Endothelial cell of umbilical vein (primary cell): ENCODE results near the gene GM2A. TPM values are rescaled to one million over a fixed set of nuclear protein-coding genes. Genes with fewer than 3 reads are reported as not detected.
"Not testable (repeated sequence)": the region's sequence is repeated elsewhere in the genome, so short reads cannot be mapped to it uniquely, and the experiment has no call there.

Source experiments
- BruUV-seq: library from RNA; stranded (reverse); fragments of 400-500 nt; replicated peaks from 2 replicates; lab custom pipeline; 2021; lab: Mats Ljungman, UMichigan
- CTCF ChIA-PET: fragments of 300-600, 350-600 bp; sonication (Branson Sonifier 250); formaldehyde crosslinking; loops from one replicate; lab custom pipeline; 2021; ENCODE audit warnings: antibody characterized with exemption, inconsistent platforms; lab: Charles Lee
- POLR2A ChIA-PET: fragments of 300-600, 350-600 bp; sonication (Branson Sonifier 250); formaldehyde crosslinking; loops from one replicate; lab custom pipeline; 2021; ENCODE audit warnings: antibody characterized with exemption, inconsistent platforms; lab: Charles Lee
- DNase-seq: peaks from one replicate; pipeline ENCODE4 v3.0.0-alpha.2; 2011; ENCODE audit warnings: low read depth, low spot score
- FAIRE-seq: peaks from 2 replicates; lab custom pipeline; 2011; peaks lifted over from hg19 to GRCh38; lab: Jason Lieb, UNC
- H2AFZ ChIP-seq: 2 replicates; pipeline ENCODE4 v1.6.0; 2012; ENCODE audit warnings: low read depth, low read length, control low read depth, inconsistent platforms
- H3K27ac ChIP-seq: 2 replicates; pipeline ENCODE4 v1.5.1; 2011; ENCODE audit warnings: low read depth, mild to moderate bottlenecking, control low read depth, low read length, moderate library complexity; ENCODE audit not compliant: insufficient read depth
- H3K27me3 ChIP-seq, 2 experiments: 2 replicates each; pipeline versions ENCODE4 v1.6.0 to v1.6.1; 2011; ENCODE audit warnings: low read length in 2 of 2, mixed read lengths in 1 of 2; ENCODE audit not compliant: control insufficient read depth in 2 of 2, insufficient read depth in 2 of 2
- H3K36me3 ChIP-seq, 2 experiments: 2 replicates in 1 of 2; 3 replicates in 1 of 2; pipeline ENCODE4 v1.5.1; 2011; ENCODE audit warnings: low read length in 2 of 2, mild to moderate bottlenecking in 1 of 2, moderate library complexity in 1 of 2; ENCODE audit not compliant: control insufficient read depth in 2 of 2, insufficient read depth in 2 of 2; ENCODE audit errors: extremely low read depth in 1 of 2
- H3K4me1 ChIP-seq: 3 replicates; pipeline ENCODE4 v1.5.1; 2011; ENCODE audit warnings: mild to moderate bottlenecking, low read length; ENCODE audit not compliant: control insufficient read depth, insufficient read depth; ENCODE audit errors: extremely low read depth
- H3K4me2 ChIP-seq: 2 replicates; pipeline ENCODE4 v1.6.1; 2011; ENCODE audit warnings: low read length, control low read depth, mixed read lengths; ENCODE audit not compliant: insufficient read depth
- H3K4me3 ChIP-seq, 3 experiments: fragments of 200-600 bp in 1 of 3; sonication (generic), shearing (Covaris generic) in 1 of 3; replicated peaks in 1 of 3; 2 replicates each; pipeline ENCODE4 v1.5.1; 2011 to 2016; ENCODE audit warnings: control low read depth in 3 of 3, low read length in 3 of 3, mild to moderate bottlenecking in 2 of 3, inconsistent platforms in 1 of 3, low read depth in 1 of 3, moderate library complexity in 1 of 3; ENCODE audit not compliant: insufficient read depth in 1 of 3
- H3K79me2 ChIP-seq: 2 replicates; pipeline ENCODE4 v1.6.0; 2012; ENCODE audit warnings: low read length, inconsistent platforms; ENCODE audit not compliant: control insufficient read depth, insufficient read depth
- H3K9ac ChIP-seq: replicated peaks from 2 replicates; pipeline ENCODE3; 2011; ENCODE audit warnings: low read length, control low read depth; ENCODE audit not compliant: insufficient read depth; ENCODE audit errors: extremely low read depth
- H3K9me1 ChIP-seq: replicated peaks from 3 replicates; pipeline ENCODE4 v1.6.0; 2011; ENCODE audit warnings: mild to moderate bottlenecking, low read length; ENCODE audit not compliant: control insufficient read depth, insufficient read depth; ENCODE audit errors: extremely low read depth
- H3K9me3 ChIP-seq: replicated peaks from 2 replicates; pipeline ENCODE4 v1.5.1; 2012; ENCODE audit warnings: low read length, inconsistent platforms; ENCODE audit not compliant: control insufficient read depth, insufficient read depth
- H4K20me1 ChIP-seq: replicated peaks from 2 replicates; pipeline ENCODE3; 2011; ENCODE audit warnings: mild to moderate bottlenecking, low read length; ENCODE audit not compliant: control insufficient read depth, insufficient read depth; ENCODE audit errors: extremely low read depth
- CTCF ChIP-seq, 2 donors: IDR thresholded peaks; 1 replicate in 1 of 2; 2 replicates in 1 of 2; pipeline ENCODE4 v1.5.1; 2011; ENCODE audit warnings: low read length in 2 of 2, mild to moderate bottlenecking in 2 of 2, moderate library complexity in 2 of 2, control low read depth in 1 of 2, inconsistent platforms in 1 of 2, low read depth in 1 of 2; ENCODE audit not compliant: insufficient read depth in 1 of 2; ENCODE audit errors: extremely low read depth in 1 of 2
- EZH2 ChIP-seq: IDR thresholded peaks from 2 replicates; pipeline ENCODE4 v1.6.1; 2012; ENCODE audit warnings: borderline replicate concordance, low read depth, mild to moderate bottlenecking, moderate library complexity, low read length, inconsistent platforms; ENCODE audit not compliant: severe bottlenecking
- FOS ChIP-seq: IDR thresholded peaks from 2 replicates; pipeline ENCODE4 v1.6.1; 2011; ENCODE audit warnings: mild to moderate bottlenecking, low read length, moderate library complexity, borderline replicate concordance; ENCODE audit not compliant: insufficient read depth
- GATA2 ChIP-seq: IDR thresholded peaks from 2 replicates; pipeline ENCODE4 v1.7.0; 2011; ENCODE audit warnings: low read depth, mild to moderate bottlenecking, moderate library complexity, mixed read lengths, low read length; ENCODE audit not compliant: insufficient read length, insufficient read depth
- JUN ChIP-seq: IDR thresholded peaks from 2 replicates; pipeline ENCODE4 v1.6.1; 2011; ENCODE audit warnings: borderline replicate concordance, low read depth; ENCODE audit not compliant: insufficient read length, insufficient read depth
- MAX ChIP-seq: IDR thresholded peaks from 2 replicates; pipeline ENCODE4 v1.6.1; 2011; ENCODE audit not compliant: insufficient read depth, insufficient read length
- MYC ChIP-seq: IDR thresholded peaks from one replicate; pipeline ENCODE4 v1.6.1; 2011; ENCODE audit warnings: mild to moderate bottlenecking, low read depth, low read length
- POLR2A ChIP-seq: IDR thresholded peaks from 2 replicates; pipeline ENCODE4 v1.6.1; 2012; ENCODE audit warnings: low read depth, mild to moderate bottlenecking, control low read depth, low read length
- POLR2AphosphoS5 ChIP-seq: IDR thresholded peaks from 2 replicates; pipeline ENCODE4 v1.6.1; 2012; ENCODE audit warnings: low read depth, mild to moderate bottlenecking, control low read depth, low read length, moderate library complexity; ENCODE audit not compliant: insufficient read depth
- dilution Hi-C: fragments of 300-500 bp; cut with MboI; formaldehyde crosslinking; loops from one replicate; pipeline ENCODE4 v1.15.0; 2019; ENCODE audit warnings: low sequenced_read_pairs; ENCODE audit not compliant: extremely low pct_ligation_motif_present
- intact Hi-C: fragments of 100-400 bp; cut with micrococcal nuclease; formaldehyde crosslinking; loops from one replicate; pipeline ENCODE4 v1.10.0; 2022
- polyA plus RNA-seq, 4 experiments: library from polyadenylated mRNA; depleted of rRNA in 3 of 4; stranded (reverse) in 3 of 4; unstranded in 1 of 4; fragments of >200 nt; gene quantifications; 2 replicates each; pipeline versions ENCODE4 v1.2.1 to v1.2.3, GENCODE V29; 2011 to 2012; ENCODE audit warnings: missing spikeins in 1 of 4
- total RNA-seq: library from RNA; stranded (reverse); gene quantifications from 2 replicates; pipeline ENCODE4 v1.2.3, GENCODE V29; 2021

Gene GM2A
- total and polyA plus RNA-seq, 2 donors (not counting 3 experiments of a cell fraction or from before 2014, with no cell fraction given): 14.0 to 21.2 TPM

- POLR2A ChIA-PET, H3K4me2 ChIP-seq, H3K9ac ChIP-seq, FAIRE-seq, H3K27me3 ChIP-seq, H3K36me3 ChIP-seq, H2AFZ ChIP-seq, H3K79me2 ChIP-seq, H3K4me3 ChIP-seq, H3K9me1 ChIP-seq, H3K9me3 ChIP-seq, H3K27ac ChIP-seq, H3K4me1 ChIP-seq, H4K20me1 ChIP-seq, BruUV-seq, DNase-seq, dilution Hi-C loops, CTCF ChIA-PET: not testable (repeated sequence)
- intact Hi-C loops: loop anchor here (5.0 to 10.0 kb wide), 3 partner anchors 407 to 520 kb away; partner anchors contain the start of gene G3BP1
Measured at GRCh38 chr5:151254990-151255389, 2.0 kb downstream of the GM2A start.

GRCh38 chr5:151255621-151256286 is 2.8 kb downstream of the GM2A start:
- no peak for FAIRE-seq
- BruUV-seq: no TSS peak
- CTCF ChIA-PET: no interaction called here

More at GRCh38 chr5:151255621-151256286, 2.8 kb downstream of the GM2A start:
- Histone ChIP-seq H3K4me2 (no peak overlapping the region), H3K27ac (no peak overlapping the region), H3K36me3 (no peaks in the 10 kb centered on the region), H4K20me1 (no peaks in the 10 kb centered on the region), H3K9me1 (no peaks in the 10 kb centered on the region), H3K4me1 (peaks cover 5% of the 10 kb centered on the region), H3K27me3 (no peaks in the 10 kb centered on the region), H3K79me2 (no peaks in the 10 kb centered on the region), H3K9me3 (no peaks in the 10 kb centered on the region), H3K4me3 (no peak overlapping the region), H2AFZ (no peak overlapping the region), H3K9ac (no peak overlapping the region)
- no peak for TF ChIP-seq POLR2A
- TF ChIP-seq CTCF (IDR thresholded peaks at IDR 0.05; ENCODE audit: extremely low read depth in 1 of 2, insufficient read depth in 1 of 2, low read depth in 1 of 2, low read length in 2 of 2): no peak
- TF ChIP-seq EZH2: no peak
- TF ChIP-seq MYC: no peak
- TF ChIP-seq POLR2AphosphoS5: no peak
- no peak for TF ChIP-seq FOS
- TF ChIP-seq MAX: no peak
- TF ChIP-seq GATA2: no peak
- TF ChIP-seq JUN: no peak
- intact Hi-C loops (loop anchor here (10.0 kb wide), 1 partner anchor 519 kb away; the partner anchor contains the start of gene G3BP1), dilution Hi-C loops (no loop called here)
- POLR2A ChIA-PET: no interaction called here
- DNase-seq: no peak
